WI38 (cell line): ENCODE results near the gene INPP5A.

Experiments
- H3K4me3 ChIP-seq: 2 replicates; pipeline ENCODE4 v1.5.1; 2011; ENCODE audit warnings: low read depth, mild to moderate bottlenecking, control low read depth, low read length
- TF ChIP-seq, protein P1 (sequence below): IDR thresholded peaks from 2 replicates; pipeline ENCODE4 v1.5.1; 2012; ENCODE audit warnings: low read depth, mild to moderate bottlenecking, control low read depth, low read length

The INPP5A gene

GRCh38 chr10:132783165-132783939 lies 245.8 kb downstream of the INPP5A start:
- TF ChIP-seq, protein P1, sequence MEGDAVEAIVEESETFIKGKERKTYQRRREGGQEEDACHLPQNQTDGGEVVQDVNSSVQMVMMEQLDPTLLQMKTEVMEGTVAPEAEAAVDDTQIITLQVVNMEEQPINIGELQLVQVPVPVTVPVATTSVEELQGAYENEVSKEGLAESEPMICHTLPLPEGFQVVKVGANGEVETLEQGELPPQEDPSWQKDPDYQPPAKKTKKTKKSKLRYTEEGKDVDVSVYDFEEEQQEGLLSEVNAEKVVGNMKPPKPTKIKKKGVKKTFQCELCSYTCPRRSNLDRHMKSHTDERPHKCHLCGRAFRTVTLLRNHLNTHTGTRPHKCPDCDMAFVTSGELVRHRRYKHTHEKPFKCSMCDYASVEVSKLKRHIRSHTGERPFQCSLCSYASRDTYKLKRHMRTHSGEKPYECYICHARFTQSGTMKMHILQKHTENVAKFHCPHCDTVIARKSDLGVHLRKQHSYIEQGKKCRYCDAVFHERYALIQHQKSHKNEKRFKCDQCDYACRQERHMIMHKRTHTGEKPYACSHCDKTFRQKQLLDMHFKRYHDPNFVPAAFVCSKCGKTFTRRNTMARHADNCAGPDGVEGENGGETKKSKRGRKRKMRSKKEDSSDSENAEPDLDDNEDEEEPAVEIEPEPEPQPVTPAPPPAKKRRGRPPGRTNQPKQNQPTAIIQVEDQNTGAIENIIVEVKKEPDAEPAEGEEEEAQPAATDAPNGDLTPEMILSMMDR: no peak
- no peak overlapping the region for H3K4me3 ChIP-seq

GRCh38 chr10:132783940-132784865 lies 246.6 kb downstream of the INPP5A start:
- TF ChIP-seq, protein P1: no peak
- no peak overlapping the region for H3K4me3 ChIP-seq

- no peak overlapping the region for H3K4me3 ChIP-seq
- TF ChIP-seq, protein P1: no peak
These were observed 247.5 kb downstream of the INPP5A start for GRCh38 chr10:132784866-132785722.

DNA sequence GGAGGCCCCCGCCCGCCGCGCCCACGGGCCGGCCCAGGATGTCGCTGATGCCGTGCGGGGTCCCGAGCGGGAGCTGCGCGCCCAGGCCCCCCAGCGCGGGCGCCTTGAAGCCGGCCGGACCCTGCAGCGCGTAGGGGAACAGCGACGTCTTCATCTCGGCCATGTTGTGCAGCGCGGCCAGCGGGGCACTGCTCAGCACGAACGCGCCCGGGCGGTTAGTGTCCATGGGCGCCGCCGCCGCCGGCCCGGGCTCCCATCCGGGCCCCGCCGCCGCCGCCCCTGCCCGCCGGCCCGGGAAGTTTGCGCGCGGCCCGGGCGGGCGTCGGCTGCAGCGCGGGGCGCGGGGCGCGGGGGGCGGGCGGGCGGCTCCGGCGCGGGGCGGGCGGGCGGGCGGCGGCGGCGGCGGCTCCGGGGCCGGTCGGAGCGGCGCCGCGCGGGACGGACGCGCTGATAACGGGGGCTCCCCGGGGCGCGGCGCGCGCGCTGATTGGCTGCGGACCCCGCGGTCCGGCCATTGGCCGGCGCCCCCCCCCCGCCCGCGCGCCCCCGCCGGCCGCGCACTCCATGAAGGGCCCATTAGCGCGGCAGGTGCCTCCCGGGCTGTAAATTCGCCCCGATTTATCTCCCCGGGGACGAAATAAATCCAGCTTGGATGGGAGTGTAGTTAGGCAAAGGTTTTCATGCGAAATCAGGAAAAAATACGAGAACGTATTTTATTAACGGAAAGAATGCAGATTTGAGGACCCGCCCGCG lies 248.3 kb downstream of the INPP5A start, which contains the start of gene NKX6-2:
NKX6-2 (minus strand) TSS at position 425 of the 753 bp plus-strand sequence; CDS start at position 226, 199 bp downstream.
- TF ChIP-seq, protein P1: no peak
- no peak within 1 kb of the TSS for H3K4me3 ChIP-seq

- TF ChIP-seq, protein P1: no peak
- no peak overlapping the region for H3K4me3 ChIP-seq
These were observed 248.9 kb downstream of the INPP5A start for GRCh38 chr10:132786476-132786883.

- H3K4me3 ChIP-seq: no peak overlapping the region
- TF ChIP-seq, protein P1: no peak
These were observed 249.4 kb downstream of the INPP5A start for GRCh38 chr10:132786884-132787494.
